Measurements from ENCODE around the gene LTF.
"Not testable (repeated sequence)": the region's sequence is repeated elsewhere in the genome, so short reads cannot be mapped to it uniquely, and the experiment has no call there.

LTF gene

DNA sequence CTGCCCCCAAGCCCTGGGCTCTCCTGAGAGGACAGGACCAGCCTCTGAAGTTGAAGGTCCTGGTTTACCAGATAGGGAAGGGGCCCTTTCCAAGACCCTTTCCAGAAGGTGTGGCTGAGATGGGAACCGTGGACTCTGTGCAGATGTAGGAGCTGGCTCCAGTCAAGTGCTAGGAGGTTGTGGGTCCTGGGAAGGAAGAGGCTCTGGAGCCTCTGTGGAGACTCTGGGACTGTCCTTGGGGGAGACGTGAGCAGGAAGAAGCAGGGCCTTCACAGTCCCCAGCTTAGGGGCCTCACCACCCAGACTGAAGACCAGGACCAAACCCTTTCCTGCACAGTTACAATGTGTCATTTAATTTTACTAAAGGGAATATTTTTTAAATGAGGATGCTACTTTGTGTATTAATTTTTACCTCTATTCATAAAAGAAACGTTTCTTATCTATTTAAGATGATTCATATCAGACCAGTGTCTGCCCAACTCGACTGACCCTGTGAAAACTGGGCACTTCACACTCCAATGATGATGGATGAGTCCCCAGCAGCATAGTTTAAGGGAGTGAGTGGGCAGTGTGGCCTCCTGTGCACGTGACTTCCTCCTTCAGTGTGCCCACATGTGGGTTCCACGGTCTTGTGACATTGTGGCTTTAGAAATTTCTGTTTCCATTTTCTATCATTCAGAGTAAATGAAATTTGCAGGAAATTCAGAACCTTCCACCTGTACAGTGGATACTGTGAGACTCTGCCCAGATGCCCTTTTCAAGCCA is 68.8 kb downstream of the LTF start:
- Histone ChIP-seq H3K36me3 (ENCODE audit: control insufficient read depth, insufficient read depth, low read length) (no peaks in the 10 kb centered on the region), H3K27ac (ENCODE audit: insufficient read depth, low read depth, low read length, poor library complexity, severe bottlenecking) (no peak overlapping the region), H3K9me3 (ENCODE audit: control insufficient read depth, low read length) (no peaks in the 10 kb centered on the region), H3K4me3 (ENCODE audit: insufficient read depth, low read depth, low read length) (no peak overlapping the region), H3K27me3 (ENCODE audit: control insufficient read depth, insufficient read depth, low read length, poor library complexity, severe bottlenecking) (no peaks in the 10 kb centered on the region), H3K4me1 (ENCODE audit: control insufficient read depth, insufficient read depth, low read length) (no peaks in the 10 kb centered on the region)
- 90 to 92% methylated on average over 5 to 6 of the region's 6 CpGs for WGBS, 2 experiments

DNA sequence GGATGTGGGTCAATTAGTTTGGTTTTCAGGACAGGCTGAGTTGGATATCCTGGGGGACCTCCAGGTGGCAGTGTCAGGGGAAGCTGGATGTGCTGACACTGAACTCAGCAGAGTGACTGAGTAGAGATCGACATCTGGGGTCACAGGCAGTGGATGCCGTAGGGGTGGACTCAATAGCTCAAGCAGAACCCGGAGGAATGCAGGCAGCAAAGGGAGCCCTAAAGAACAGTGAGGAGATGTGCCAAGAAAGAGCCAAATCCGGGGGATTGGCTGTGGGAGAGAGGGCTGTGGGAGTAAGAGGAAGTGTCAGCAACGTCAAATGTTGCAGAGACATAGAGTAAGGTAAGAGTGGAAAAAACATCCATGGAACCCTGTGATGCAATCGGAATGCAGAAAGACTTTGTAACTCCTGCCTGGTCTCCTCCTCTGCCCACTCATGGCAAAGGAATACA is 69.5 kb downstream of the LTF start:
- H3K27ac ChIP-seq (ENCODE audit: insufficient read depth, low read depth, low read length, poor library complexity, severe bottlenecking): no peak overlapping the region
- no peaks in the 10 kb centered on the region for H3K36me3 ChIP-seq (ENCODE audit: control insufficient read depth, insufficient read depth, low read length)
- H3K9me3 ChIP-seq (ENCODE audit: control insufficient read depth, low read length): no peaks in the 10 kb centered on the region
- H3K27me3 ChIP-seq (ENCODE audit: control insufficient read depth, insufficient read depth, low read length, poor library complexity, severe bottlenecking): no peaks in the 10 kb centered on the region
- H3K4me3 ChIP-seq (ENCODE audit: insufficient read depth, low read depth, low read length): no peak overlapping the region
- H3K4me1 ChIP-seq (ENCODE audit: control insufficient read depth, insufficient read depth, low read length): no peaks in the 10 kb centered on the region
- WGBS, 2 experiments: 90 to 93% methylated on average over 6 of the region's 6 CpGs

DNA sequence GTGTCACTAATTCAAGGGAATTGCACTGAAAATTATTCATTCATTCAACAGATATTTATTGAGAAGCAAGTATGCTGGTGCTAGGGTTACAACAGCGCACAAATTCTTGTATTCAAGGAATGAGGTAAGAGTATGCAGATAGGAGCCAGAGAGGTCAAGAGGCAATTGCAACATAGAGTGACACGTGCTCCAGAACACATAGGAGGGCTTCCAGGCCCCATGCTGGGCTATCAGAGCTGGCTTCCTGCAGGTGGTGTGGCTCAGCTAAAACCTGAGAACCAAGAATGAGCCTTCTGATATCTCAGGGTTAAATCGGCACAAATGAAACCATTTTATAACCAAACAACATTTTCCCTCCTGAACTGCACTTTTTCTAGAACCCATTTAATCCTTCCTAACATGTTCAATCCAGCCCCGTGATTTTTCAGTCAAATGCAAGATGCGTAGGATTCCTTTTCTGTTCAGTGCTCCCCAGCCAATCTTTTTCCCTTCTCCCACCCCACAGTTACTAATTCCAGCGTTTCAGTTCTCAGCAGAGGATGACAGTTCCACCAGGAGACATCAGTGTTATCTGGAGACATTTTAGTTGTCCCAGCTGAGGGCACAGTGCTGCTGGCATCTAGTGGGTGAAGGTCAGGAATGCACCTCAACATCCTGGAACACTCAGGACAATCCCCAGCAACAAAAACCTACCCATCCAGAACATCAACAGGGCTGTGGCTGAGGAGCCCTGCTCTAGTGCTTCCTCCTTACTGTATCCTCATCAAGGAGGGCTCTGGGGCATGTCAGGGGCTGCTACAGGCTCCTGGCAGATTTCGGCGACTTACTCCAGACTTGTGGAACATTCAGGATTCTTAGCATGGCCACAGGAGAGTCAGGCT is 70.9 kb downstream of the LTF start:
- Histone ChIP-seq H3K4me1 (ENCODE audit: control insufficient read depth, insufficient read depth, low read length) (no peaks in the 10 kb centered on the region), H3K4me3 (ENCODE audit: insufficient read depth, low read depth, low read length) (no peak overlapping the region), H3K36me3 (ENCODE audit: control insufficient read depth, insufficient read depth, low read length) (no peaks in the 10 kb centered on the region), H3K27me3 (ENCODE audit: control insufficient read depth, insufficient read depth, low read length, poor library complexity, severe bottlenecking) (no peaks in the 10 kb centered on the region), H3K9me3 (ENCODE audit: control insufficient read depth, low read length) (no peaks in the 10 kb centered on the region), H3K27ac (ENCODE audit: insufficient read depth, low read depth, low read length, poor library complexity, severe bottlenecking) (no peak overlapping the region)
- 82 to 83% methylated on average over 8 of the region's 8 CpGs for WGBS, 2 experiments

DNA sequence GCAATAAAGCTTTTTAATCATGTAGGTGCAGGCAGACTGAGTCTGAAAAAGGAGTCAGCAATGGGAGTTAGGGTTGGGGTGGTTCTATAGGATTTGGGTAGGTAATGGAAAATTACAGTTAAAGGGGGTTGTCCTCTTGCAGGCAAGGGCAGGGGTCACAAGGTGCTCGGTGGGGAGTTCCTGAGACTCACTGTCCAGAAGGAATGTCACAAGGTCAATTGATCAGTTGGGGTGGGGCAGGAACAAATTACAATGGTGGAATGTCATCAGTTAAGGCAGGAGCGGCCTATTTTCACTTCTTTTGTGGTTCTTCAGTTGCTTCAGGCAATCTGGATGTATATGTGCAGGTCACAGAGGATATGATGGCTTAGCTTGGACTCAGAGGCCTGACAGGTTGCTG is 71.7 kb downstream of the LTF start:
- H3K9me3 ChIP-seq (ENCODE audit: control insufficient read depth, low read length): no peaks in the 10 kb centered on the region
- no peaks in the 10 kb centered on the region for H3K4me1 ChIP-seq (ENCODE audit: control insufficient read depth, insufficient read depth, low read length)
- H3K4me3 ChIP-seq (ENCODE audit: insufficient read depth, low read depth, low read length): no peak overlapping the region
- H3K36me3 ChIP-seq (ENCODE audit: control insufficient read depth, insufficient read depth, low read length): no peaks in the 10 kb centered on the region
- no peaks in the 10 kb centered on the region for H3K27me3 ChIP-seq (ENCODE audit: control insufficient read depth, insufficient read depth, low read length, poor library complexity, severe bottlenecking)
- H3K27ac ChIP-seq (ENCODE audit: insufficient read depth, low read depth, low read length, poor library complexity, severe bottlenecking): no peak overlapping the region
- WGBS, 2 experiments: 88 to 91% methylated on average over 2 of the region's 2 CpGs

DNA sequence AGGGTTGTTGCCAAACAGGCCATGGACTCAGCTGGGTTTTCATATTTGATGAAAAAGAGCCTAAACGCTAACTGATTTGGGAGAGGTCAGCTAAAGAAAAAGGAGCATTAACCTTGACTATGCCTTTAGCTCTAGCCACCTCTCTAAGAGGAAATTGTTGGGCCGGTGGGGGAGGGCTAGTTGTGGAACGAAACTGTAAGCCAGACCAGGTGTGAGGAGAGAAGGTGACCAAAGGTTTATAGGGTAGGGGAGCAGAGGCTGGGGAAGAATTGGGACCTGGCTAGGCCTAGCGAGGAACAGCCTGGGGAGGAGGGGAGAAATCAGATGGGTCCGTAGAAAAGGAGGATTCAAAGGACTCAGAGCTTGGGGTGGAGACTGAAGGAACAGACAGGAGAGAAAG is 73.2 kb downstream of the LTF start:
- not testable (repeated sequence) for H3K27me3 ChIP-seq (ENCODE audit: control insufficient read depth, insufficient read depth, low read length, poor library complexity, severe bottlenecking); H3K9me3 ChIP-seq (ENCODE audit: control insufficient read depth, low read length); H3K4me1 ChIP-seq (ENCODE audit: control insufficient read depth, insufficient read depth, low read length); H3K27ac ChIP-seq (ENCODE audit: insufficient read depth, low read depth, low read length, poor library complexity, severe bottlenecking); H3K4me3 ChIP-seq (ENCODE audit: insufficient read depth, low read depth, low read length); H3K36me3 ChIP-seq (ENCODE audit: control insufficient read depth, insufficient read depth, low read length)
- WGBS, 2 experiments: 94 to 95% methylated on average over 5 of the region's 5 CpGs

DNA sequence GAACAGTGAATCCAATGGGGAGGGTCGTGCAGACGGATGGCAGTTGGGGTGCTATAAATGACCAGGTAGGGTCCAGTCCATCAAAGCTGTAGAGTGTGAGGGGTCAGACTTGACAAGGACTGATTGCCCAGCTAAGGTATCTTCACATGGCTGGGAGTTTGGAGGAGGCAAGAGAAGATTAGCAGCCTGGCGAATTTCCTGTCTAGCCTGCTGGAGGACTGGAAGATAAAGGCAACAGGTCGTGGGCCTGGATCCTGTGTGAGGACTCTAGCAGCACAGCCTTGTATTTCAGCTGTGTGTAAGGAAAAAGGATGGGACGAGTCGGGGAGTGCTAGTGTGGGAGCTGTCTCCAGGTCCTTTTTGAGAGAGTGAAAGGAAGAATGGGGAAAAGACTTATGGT is 75.4 kb downstream of the LTF start:
- Histone ChIP-seq H3K9me3 (ENCODE audit: control insufficient read depth, low read length) (no peaks in the 10 kb centered on the region), H3K27ac (ENCODE audit: insufficient read depth, low read depth, low read length, poor library complexity, severe bottlenecking) (no peak overlapping the region), H3K4me1 (ENCODE audit: control insufficient read depth, insufficient read depth, low read length) (no peaks in the 10 kb centered on the region), H3K27me3 (ENCODE audit: control insufficient read depth, insufficient read depth, low read length, poor library complexity, severe bottlenecking) (no peaks in the 10 kb centered on the region), H3K4me3 (ENCODE audit: insufficient read depth, low read depth, low read length) (no peak overlapping the region), H3K36me3 (ENCODE audit: control insufficient read depth, insufficient read depth, low read length) (no peaks in the 10 kb centered on the region)
- 90% methylated on average over 6 of the region's 6 CpGs for WGBS, 2 experiments

DNA sequence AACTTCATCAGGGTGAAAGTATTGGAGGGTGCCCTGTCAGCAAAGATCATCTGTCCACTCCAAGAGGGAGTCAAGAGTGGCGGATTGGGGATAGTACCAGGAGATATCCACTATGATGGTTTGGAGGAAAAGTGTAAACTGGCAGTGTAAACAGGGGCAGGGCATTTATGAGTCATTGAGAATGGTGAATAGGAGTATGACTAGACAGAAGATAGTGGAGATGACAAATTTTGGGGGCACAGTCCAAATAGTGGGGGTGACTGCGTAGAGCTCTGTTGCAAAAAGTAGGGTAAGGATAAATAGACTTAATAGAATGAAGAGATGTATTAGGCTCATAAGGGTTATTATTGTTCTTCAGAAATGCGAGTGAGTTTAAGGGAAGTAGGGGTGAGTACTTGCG is 75.9 kb downstream of the LTF start:
- not testable (repeated sequence) for H3K27ac ChIP-seq (ENCODE audit: insufficient read depth, low read depth, low read length, poor library complexity, severe bottlenecking); H3K9me3 ChIP-seq (ENCODE audit: control insufficient read depth, low read length); H3K4me3 ChIP-seq (ENCODE audit: insufficient read depth, low read depth, low read length); H3K4me1 ChIP-seq (ENCODE audit: control insufficient read depth, insufficient read depth, low read length); H3K36me3 ChIP-seq (ENCODE audit: control insufficient read depth, insufficient read depth, low read length); H3K27me3 ChIP-seq (ENCODE audit: control insufficient read depth, insufficient read depth, low read length, poor library complexity, severe bottlenecking)
- 93 to 94% methylated on average over 4 of the region's 4 CpGs for WGBS, 2 experiments

DNA sequence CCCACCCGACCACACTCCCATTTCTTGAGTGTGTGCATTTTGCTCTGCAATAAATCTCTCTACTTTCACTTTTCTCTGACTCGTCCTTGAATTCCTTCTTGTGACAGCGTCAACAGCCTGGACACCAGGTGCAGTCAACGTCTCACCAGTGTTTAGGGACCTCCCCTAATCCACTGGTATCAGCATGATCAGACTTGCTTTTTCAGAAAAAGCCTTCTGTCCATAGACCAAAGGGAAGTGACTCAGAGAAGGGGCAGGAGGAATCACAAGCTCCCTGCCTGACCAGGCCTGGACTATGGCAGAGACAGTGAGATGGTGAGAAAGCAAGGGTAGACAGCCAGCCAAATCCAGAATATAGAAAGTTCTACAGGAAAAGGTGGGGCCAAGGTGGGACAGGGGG is 78.5 kb downstream of the LTF start:
- no peak overlapping the region for H3K4me3 ChIP-seq (ENCODE audit: insufficient read depth, low read depth, low read length)
- no peaks in the 10 kb centered on the region for H3K9me3 ChIP-seq (ENCODE audit: control insufficient read depth, low read length)
- H3K4me1 ChIP-seq (ENCODE audit: control insufficient read depth, insufficient read depth, low read length): no peaks in the 10 kb centered on the region
- no peak overlapping the region for H3K27ac ChIP-seq (ENCODE audit: insufficient read depth, low read depth, low read length, poor library complexity, severe bottlenecking)
- no peaks in the 10 kb centered on the region for H3K27me3 ChIP-seq (ENCODE audit: control insufficient read depth, insufficient read depth, low read length, poor library complexity, severe bottlenecking)
- H3K36me3 ChIP-seq (ENCODE audit: control insufficient read depth, insufficient read depth, low read length): no peaks in the 10 kb centered on the region
- WGBS, 2 experiments: 89 to 91% methylated on average over 4 of the region's 4 CpGs

Measured in ectodermal cell (in vitro differentiated cells).